Thymus (tissue), 11 donors: ENCODE measurements around the gene OS9. TPM values are rescaled to one million over a fixed set of nuclear protein-coding genes. Genes with fewer than 3 reads are reported as not detected.

Experiments used
- DNase-seq, 9 donors: peaks; one replicate each; pipeline ENCODE4 v3.0.0-alpha.2; 2013; ENCODE audit warnings: low spot score in 9 of 9, low read depth in 6 of 9, missing footprints in 1 of 9
- H3K27ac ChIP-seq, 2 donors: one replicate each; pipeline ENCODE4 v1.5.1; 2013; ENCODE audit warnings: control low read depth in 1 of 2, low read depth in 1 of 2, low read length in 1 of 2, mild to moderate bottlenecking in 1 of 2, moderate library complexity in 1 of 2
- H3K27me3 ChIP-seq, 2 donors: one replicate each; pipeline ENCODE4 v1.5.1; 2013; ENCODE audit warnings: low read length in 1 of 2; ENCODE audit not compliant: control insufficient read depth in 2 of 2, insufficient read depth in 1 of 2
- H3K36me3 ChIP-seq, 2 donors: one replicate each; pipeline ENCODE4 v1.5.1; 2013; ENCODE audit warnings: low read length in 1 of 2, mild to moderate bottlenecking in 1 of 2, moderate library complexity in 1 of 2; ENCODE audit not compliant: control insufficient read depth in 2 of 2, insufficient read depth in 2 of 2
- H3K4me1 ChIP-seq, 2 donors: one replicate each; pipeline ENCODE4 v1.5.1; 2013; ENCODE audit warnings: low read length in 2 of 2; ENCODE audit not compliant: control insufficient read depth in 2 of 2, insufficient read depth in 2 of 2
- H3K4me3 ChIP-seq, 2 donors: one replicate each; pipeline ENCODE4 v1.5.1; 2013; ENCODE audit warnings: low read length in 2 of 2, control low read depth in 1 of 2, mild to moderate bottlenecking in 1 of 2
- H3K9me3 ChIP-seq, 2 donors: one replicate each; pipeline ENCODE4 v1.5.1; 2013; ENCODE audit warnings: low read length in 1 of 2, mild to moderate bottlenecking in 1 of 2; ENCODE audit not compliant: control insufficient read depth in 2 of 2, insufficient read depth in 1 of 2
- WGBS: extraction: QIAGEN DNeasy Blood & Tissue Kit; methylation state at CpG from one replicate; pipeline ENCODE4 v1.1.7; 2013; 5-methylcytosine and 5-hydroxymethylcytosine counted together
- polyA plus RNA-seq: library from polyadenylated mRNA; stranded (reverse); fragments of 200-250 nt; gene quantifications from one replicate; pipeline ENCODE4 v1.2.3, GENCODE V29; 2013
- total RNA-seq: library from RNA; stranded (reverse); fragments of 120-200 nt; gene quantifications from one replicate; pipeline ENCODE4 v1.2.4, GENCODE V29; 2013
- donor health status: healthy.

The OS9 gene
- total and polyA plus RNA-seq, 2 donors, result 111 to 166 TPM

DNA sequence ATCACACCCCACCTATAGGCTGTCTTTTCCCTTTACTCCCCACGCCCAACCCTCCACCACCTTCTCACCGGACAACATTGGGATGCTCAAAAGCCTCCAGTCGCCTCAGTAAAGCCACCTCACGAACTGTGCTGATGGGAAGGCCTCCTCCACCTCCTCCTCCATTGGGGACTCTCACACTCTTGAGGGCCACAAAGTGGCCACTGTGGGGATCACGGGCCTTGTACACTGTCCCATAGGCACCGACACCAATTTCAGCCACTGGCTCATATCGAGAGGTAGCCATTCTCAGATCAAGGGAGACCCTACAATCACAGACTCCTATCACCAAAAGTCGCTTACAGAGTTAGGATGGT is 57.5 kb downstream of the OS9 start:
- WGBS, result 17% methylated on average over 8 of the region's 8 CpGs
- H3K9me3 ChIP-seq, result no peaks in the 10 kb centered on the region
- H3K4me1 ChIP-seq, result peaks cover 23 to 49% of the 10 kb centered on the region in 2 donors
- peak overlapping the region; percentile 59 to 81 for H3K4me3 ChIP-seq
- no peak for DNase-seq
- H3K27me3 ChIP-seq, result peaks cover 2 to 8% of the 10 kb centered on the region in 2 donors
- no peak overlapping the region for H3K27ac ChIP-seq
- peaks cover 13 to 40% of the 10 kb centered on the region in 2 donors for H3K36me3 ChIP-seq

DNA sequence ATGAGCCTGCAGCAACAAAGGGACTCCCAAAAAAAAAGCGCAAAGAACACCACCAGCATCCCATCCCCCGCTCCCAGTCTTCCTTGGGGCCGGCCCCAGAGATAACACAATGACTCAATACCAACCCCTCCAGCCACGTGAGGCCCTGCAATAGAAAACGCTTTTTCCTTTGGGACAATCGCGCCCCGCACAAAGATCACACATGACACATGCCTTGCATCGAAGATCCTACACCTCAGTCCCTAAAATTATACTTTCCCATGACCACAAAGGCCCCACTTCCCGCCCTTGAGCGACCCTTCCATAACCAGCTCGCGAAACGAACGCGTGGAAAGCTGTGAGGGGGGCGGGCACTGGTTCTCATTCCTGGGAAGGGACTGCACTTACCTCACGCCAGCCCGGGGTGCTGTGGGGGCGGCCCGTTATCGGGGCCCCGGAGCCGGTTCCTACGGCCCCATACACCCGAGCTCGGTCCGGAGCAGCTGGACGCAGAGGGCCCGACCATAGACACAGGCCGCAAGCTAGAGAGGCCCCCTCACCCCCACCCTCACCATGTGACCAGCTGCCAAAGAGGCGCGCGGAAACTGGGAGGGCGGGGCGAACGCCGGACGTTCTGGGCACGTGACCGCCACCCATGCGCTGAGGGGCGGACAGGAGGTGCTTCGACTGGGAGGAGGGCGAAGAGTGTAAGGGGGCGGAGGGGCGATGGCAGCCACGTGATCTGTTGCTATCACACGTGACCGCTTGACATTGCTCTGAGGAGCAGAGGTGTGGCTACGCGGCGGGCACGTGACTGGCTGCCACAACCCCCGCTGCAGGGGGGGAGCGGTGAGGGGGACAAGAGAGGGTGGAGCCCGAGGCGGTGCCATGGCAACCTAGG is 58.1 kb downstream of the OS9 start, which contains the start of gene CDK4:
TSS of gene CDK4 (minus strand) at position 523 of the 880 bp plus-strand sequence. CDS start 593 bp downstream, outside the sequence.
- under 1% methylated on average over 58 of the region's 58 CpGs for WGBS
- peaks cover 28 to 55% of the 10 kb centered on the region in 2 donors for H3K4me1 ChIP-seq

DNA sequence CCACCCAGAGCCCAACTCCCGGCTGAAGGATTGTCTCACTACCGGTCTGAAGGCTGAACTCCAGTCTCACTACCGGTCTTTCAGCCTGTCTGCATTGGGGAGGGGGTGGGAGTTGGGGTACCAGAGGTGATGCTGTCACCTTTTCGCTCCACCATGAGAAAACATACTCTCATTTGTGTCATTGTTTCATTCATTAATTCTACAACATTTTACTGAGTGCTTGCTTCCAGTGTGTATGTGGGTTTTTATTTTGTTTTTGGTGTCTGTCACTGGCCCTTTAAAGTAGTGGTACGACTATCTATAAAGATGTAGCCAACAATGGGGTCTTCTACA is 58.7 kb downstream of the OS9 start:
- Histone ChIP-seq H3K27me3 (peaks cover 2 to 14% of the 10 kb centered on the region in 2 donors), H3K4me1 (peaks cover 28 to 55% of the 10 kb centered on the region in 2 donors), H3K4me3 (peak overlapping the region; percentile 17 to 43), H3K36me3 (peaks cover 8 to 29% of the 10 kb centered on the region in 2 donors), H3K27ac (peak overlapping the region; percentile 22 to 75), H3K9me3 (peaks cover 0 to 2% of the 10 kb centered on the region in 2 donors)
- 4% methylated on average over 5 of the region's 5 CpGs for WGBS
- no peak for DNase-seq

More for the DNA sequence above, 58.1 kb downstream of the OS9 start, which contains the start of gene CDK4:
- peak within 1 kb of the TSS; percentile 59 to 81 for H3K4me3 ChIP-seq
- peaks cover 2 to 14% of the 10 kb centered on the region in 2 donors for H3K27me3 ChIP-seq
- H3K9me3 ChIP-seq, result peaks cover 0 to 2% of the 10 kb centered on the region in 2 donors
- peak; percentile 91 to 99 (median 98) for DNase-seq
- H3K36me3 ChIP-seq, result peaks cover 8 to 34% of the 10 kb centered on the region in 2 donors
- peak within 1 kb of the TSS; percentile 75 to 77 for H3K27ac ChIP-seq

DNA sequence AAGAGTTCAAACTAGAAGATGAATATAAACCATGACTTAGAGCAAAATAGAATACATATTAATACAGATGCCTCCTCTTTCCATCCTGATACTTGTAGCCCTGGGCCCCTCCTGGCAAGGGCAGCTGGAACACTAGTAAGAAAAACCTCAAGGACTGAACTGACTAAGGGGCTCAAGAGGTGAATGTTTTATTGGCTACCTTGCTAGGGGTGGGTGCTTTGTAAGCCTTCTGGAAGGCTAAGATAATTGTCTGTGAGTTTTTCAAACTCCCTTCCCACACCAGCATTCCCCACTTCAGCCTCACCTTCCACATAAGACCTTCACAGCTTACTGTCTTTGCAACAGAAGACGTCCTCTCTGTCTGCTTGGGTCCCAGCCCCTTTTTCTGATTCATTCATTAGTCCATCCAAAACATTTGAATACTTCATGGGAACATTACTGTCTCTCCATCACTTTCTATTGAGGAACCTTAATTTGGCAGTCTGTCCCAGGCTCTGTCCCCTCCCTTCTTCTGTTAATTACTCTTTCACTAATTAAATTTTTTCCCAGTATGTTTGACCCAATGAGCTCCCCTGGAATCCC is 59.9 kb downstream of the OS9 start:
- no peak for DNase-seq
- WGBS, result 78% methylated on average over 1 of the region's 1 CpG
- peaks cover 28 to 55% of the 10 kb centered on the region in 2 donors for H3K4me1 ChIP-seq
- peaks cover 15 to 30% of the 10 kb centered on the region in 2 donors for H3K36me3 ChIP-seq
- H3K4me3 ChIP-seq, result no peak overlapping the region
- H3K9me3 ChIP-seq, result peaks cover 0 to 2% of the 10 kb centered on the region in 2 donors
- peak overlapping the region in 1 of 2 donors; percentile 83 for H3K27ac ChIP-seq
- peaks cover 2 to 14% of the 10 kb centered on the region in 2 donors for H3K27me3 ChIP-seq

DNA sequence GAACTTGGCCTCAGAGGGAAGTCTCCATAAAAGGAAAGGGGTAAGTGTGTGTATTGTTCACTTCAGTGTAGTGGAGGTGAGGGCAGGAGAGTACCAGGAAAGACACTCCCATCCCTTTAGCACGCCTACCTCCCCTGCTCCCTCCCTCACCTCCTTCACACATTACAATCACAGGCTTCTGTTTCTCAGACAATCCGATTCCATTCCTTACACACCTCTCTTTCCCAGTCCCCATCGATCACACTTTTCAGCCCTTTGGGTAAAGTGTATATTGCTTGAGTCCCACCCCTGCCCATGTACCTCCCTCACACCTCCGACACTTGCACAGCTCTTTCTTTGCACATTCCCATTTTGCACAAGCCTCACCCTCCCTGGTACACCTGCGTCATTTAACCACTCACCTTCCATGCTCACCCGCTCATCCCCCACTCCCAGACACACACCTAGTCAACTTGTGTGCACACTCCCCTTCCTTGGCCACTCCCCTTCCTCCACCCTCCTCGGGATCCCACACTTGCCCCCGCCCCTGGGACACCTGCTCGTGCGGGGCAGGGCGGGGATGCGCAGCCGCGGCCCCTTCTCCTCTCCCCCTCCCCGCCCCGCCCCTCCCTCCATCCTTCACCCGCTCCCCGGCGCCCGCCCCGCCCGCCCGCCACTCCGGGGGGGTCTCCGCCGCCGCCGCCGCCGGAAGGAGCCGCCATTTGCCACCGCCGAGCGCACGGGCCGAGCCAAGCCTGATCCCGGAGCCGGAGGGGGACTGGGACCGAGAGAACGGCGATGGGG is 60.7 kb downstream of the OS9 start, which contains the start of gene MARCHF9:
TSS of gene MARCHF9 (plus strand) at position 693 of the 783 bp plus-strand sequence. CDS start 426 bp downstream, outside the sequence.
- peaks cover 0 to 2% of the 10 kb centered on the region in 2 donors for H3K9me3 ChIP-seq
- peaks cover 16 to 28% of the 10 kb centered on the region in 2 donors for H3K36me3 ChIP-seq
- H3K27ac ChIP-seq, result peak within 1 kb of the TSS; percentile 81 to 83
- peak within 1 kb of the TSS; percentile 52 to 88 for H3K4me3 ChIP-seq
- peaks cover 28 to 55% of the 10 kb centered on the region in 2 donors for H3K4me1 ChIP-seq
- WGBS, result 1% methylated on average over 41 of the region's 41 CpGs
- peaks cover 2 to 14% of the 10 kb centered on the region in 2 donors for H3K27me3 ChIP-seq
- peak; percentile 68 to 94 (median 87) for DNase-seq

DNA sequence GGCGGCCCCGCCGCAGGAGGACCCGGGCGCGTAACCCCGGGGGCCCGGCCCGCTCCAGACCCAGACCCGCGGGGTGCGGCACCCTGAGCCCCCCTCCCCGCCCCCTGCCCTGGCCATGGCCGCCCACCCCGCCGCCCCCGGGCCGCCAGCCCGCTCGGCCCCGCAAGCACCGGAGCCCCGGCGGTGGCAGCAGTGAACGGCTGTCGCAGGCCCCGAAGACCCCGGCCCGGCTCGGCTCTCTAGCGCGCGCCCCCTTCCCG is 61.2 kb downstream of the OS9 start:
- 1% methylated on average over 34 of the region's 34 CpGs for WGBS
- H3K27ac ChIP-seq, result peak overlapping the region in 1 of 2 donors; percentile 81
- peaks cover 28 to 55% of the 10 kb centered on the region in 2 donors for H3K4me1 ChIP-seq

DNA sequence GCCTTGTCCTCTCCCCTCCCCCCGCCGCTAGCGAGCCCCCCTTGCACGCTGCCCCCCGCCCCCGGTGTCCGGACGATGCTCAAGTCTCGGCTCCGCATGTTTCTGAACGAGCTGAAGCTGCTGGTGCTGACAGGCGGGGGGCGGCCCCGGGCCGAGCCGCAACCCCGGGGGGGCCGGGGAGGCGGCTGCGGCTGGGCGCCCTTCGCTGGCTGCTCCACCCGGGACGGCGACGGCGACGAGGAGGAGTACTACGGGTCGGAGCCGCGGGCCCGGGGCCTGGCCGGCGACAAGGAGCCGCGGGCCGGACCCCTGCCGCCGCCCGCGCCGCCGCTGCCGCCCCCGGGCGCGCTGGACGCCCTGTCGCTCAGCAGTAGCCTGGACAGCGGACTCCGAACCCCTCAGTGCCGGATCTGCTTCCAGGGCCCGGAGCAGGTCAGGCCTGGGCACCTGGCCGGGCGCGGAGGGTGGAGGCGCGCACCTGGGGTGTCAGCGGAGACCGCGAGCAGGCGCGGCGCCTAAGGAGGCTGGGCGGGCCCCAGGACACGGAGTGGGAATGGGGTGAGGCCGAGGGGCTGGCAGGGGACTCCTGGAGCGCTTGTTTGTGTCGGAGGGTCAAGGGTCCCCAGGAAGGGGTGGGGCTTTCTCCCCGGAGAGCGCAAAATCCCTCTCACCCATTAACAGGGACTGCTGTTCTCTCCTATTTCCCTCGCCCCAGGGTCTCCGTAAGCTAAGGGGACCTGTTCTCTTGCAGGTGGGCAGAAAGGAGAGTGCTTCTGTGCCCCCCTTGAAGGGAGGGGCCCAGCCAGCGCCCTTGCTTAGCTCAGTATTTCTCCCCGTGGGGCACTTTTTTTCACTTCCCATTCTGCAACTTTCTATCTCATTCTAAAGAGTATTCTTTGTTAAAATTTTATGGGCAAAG is 61.8 kb downstream of the OS9 start:
- Histone ChIP-seq H3K4me3 (peak overlapping the region; percentile 52 to 88), H3K9me3 (peaks cover 0 to 2% of the 10 kb centered on the region in 2 donors), H3K36me3 (peaks cover 16 to 20% of the 10 kb centered on the region in 2 donors), H3K4me1 (peaks cover 28 to 51% of the 10 kb centered on the region in 2 donors), H3K27me3 (peaks cover 2 to 14% of the 10 kb centered on the region in 2 donors), H3K27ac (peak overlapping the region in 1 of 2 donors; percentile 56)
- 1% methylated on average over 76 of the region's 76 CpGs for WGBS
- DNase-seq, result peak in 1 of 9 donors; percentile 45

More for the DNA sequence above, 61.2 kb downstream of the OS9 start:
- peaks cover 0 to 2% of the 10 kb centered on the region in 2 donors for H3K9me3 ChIP-seq
- peaks cover 16 to 26% of the 10 kb centered on the region in 2 donors for H3K36me3 ChIP-seq
- DNase-seq, result no peak
- H3K27me3 ChIP-seq, result peaks cover 2 to 14% of the 10 kb centered on the region in 2 donors
- peak overlapping the region; percentile 22 to 88 for H3K4me3 ChIP-seq
